NCI-H2107 (cell line): ENCODE data around the gene TEDDM1.
"Not testable (repeated sequence)": the region's sequence is repeated elsewhere in the genome, so short reads cannot be mapped to it uniquely, and the experiment has no call there.

Experiments used
- DNase-seq: peaks from one replicate; lab custom pipeline; 2025; lab: John Stamatoyannopoulos, UW

The TEDDM1 gene, protein sequence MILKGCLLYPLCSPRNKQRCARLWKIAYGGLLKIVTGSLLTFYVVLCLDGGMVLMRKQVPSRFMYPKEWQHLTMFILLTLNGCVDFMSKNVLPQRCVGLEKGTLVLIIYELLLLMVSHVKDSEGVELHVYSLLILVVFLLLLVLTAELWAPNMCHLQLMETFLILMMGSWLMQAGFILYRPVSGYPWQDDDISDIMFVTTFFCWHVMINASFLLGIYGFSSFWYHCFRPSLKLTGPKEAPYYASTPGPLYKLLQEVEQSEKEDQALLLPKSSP

DNA sequence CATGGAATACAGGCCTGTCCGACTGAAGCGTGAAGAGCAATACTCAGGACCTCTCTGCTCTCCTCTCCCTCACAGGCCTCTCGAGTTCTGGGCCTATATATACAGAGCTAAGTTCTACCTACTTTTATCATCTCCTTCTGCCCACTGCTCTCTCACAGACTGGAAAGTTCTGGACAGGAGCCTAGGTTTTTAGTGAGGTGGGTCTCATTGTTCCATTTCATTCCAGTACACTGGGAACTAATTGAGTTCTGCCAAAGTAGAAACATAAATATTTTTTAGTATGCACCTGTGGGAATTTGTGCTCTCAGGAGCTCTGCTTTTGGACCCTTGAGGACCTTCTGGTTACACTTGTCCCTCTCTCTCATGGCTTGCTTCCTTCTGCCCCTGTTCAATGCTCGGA is at the start of gene TEDDM1:
Gene TEDDM1 (minus strand): TSS at position 101 of the 400 bp plus-strand sequence. CDS start 182 bp downstream, outside the sequence.
- no peak for DNase-seq

DNA sequence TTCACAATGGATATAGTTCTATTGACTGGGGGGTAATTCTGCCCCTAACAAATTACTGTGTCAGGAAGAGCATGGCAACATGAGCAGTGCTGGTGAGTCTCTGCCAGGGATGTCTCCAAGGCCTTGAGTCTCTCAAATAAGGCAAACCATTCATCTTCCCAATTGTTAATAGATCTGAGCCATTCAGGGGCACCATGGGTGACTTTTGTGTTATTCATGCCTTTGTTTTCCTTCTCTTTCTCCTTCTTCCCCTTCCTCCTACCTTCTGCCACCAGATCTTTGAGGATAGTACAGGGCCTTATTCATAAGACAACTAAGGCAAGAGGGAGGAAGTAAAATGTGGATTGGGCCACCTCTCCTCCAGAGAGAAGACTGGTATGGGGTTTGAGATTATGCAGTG is 49.6 kb upstream of the TEDDM1 start, which contains the start of gene RGSL1:
Gene RGSL1 (plus strand): TSS at position 60 of the 400 bp plus-strand sequence. CDS start 20 bp downstream, at position 80.
- DNase-seq: no peak

DNA sequence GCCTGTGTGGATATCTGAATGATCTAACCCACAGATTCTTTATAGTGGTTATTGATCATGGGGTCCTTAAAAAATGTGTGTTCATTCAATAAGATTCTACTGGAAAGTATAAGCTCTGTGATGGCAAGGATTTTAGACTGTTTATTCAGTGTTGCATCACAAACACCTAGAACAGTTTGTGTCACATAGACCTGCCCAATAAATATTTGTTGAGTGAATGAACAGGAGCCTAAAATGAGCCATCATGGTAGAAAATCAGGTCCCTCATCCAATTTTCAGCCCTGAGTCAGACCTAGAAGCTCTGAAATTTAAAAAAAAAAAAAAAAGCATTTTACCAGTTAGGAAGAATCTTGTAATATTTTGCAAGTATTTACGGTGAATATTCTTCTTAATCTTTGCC is 47.2 kb upstream of the TEDDM1 start:
- no peak for DNase-seq

DNA sequence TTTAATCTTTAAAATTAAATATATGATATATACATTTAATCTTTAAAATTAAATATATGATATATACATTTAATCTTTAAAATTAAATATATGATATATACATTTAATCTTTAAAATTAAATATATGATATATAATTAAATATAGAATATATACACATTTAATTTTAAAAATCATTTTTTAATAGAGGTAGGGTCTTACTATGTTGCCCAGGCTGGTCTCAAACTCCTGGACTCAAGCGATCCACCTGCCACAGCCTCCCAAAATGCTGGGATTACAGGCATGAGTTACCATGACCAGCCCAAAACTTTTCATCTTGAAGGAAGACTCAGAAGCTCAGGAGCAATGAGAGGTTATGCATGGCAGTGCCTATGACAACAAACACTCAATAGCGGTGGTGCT is 46.7 kb upstream of the TEDDM1 start:
- not testable (repeated sequence) for DNase-seq

DNA sequence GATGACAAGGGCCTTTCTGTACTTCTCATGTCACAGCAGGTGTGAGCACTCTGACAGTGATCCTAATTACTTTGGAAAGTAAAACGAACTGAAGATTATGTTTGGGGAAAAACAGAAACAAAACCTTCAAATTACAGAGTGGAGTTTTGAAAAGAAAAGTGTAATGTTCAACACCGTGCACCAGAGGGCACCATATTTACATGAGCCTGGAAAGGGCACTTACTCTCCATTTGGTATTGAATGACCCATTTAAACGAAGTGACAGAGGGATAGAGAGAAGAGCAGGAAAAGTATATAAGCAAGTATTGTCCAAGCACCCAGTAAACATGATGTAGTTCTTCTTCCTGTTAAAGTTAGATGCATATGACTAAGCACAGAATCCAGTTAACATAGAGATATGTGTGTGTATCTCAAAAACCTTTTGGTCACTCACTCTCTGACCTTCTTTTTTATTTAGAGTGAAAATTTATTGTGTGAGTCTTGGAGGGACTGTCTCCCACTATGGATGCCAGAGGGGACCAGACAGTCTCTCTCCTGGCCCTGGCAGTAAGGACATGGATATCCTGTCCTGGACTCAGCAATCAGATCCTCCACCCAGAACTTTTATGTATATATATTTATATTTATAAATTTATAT is 45.7 kb upstream of the TEDDM1 start:
- peak; percentile 51 for DNase-seq

DNA sequence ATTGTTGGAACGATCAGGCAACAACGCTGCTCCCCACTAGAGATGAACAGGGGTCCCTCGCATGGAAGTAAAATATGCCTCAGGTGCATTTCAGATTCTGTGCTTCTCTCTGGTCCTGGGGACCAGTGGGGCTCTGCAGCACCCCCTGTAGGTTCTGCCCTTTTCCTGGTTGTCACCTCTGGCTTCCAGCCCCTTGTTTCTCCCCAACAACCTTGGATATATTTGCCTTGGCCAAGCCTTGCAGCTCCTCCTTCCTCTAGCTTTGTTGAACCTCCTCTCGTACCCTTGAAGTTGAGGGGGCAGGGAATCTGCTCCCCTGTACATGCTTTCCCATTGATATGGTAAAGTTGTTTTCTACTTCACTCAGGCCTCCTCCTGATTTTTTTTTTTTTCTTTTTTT is 44.0 kb upstream of the TEDDM1 start:
- DNase-seq: no peak

DNA sequence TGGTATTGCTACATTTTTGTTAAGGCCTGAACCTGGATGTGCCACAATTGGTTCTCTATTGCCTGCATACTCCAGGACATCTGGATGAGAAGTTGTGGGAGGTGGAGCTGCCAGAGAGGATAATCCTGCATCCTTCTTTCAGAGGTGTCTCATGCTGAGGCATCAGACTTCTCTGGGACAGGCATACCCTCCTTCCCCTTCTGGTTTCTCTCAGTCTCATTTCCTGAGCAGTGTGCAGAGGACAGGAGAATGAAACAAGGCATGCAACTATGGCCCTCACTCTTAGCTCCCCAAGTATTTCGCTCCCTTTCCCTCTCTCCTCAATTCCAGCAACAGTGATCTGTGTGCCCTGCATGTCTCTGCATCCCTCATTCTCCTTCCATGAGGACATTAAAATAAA is 41.9 kb upstream of the TEDDM1 start:
- no peak for DNase-seq

DNA sequence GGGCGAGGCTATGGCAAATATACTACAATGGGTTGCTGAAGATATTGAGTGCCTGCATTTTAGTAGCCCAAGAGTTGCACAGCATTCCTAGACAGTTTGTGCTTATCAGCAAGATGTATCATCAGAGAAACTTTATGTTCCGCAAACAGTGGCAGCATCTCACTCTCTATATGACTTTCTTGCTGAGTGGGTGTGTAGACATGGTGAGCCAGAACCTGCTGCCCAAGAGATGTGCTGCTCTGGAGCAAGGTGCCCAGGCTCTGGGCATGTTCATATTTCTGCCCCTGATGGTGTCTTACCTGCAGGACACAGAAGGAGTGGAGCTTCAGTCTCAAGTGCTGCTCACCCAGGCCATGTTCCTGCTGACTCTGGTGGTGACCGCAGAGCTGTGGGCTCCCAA is 41.3 kb upstream of the TEDDM1 start:
- no peak for DNase-seq

DNA sequence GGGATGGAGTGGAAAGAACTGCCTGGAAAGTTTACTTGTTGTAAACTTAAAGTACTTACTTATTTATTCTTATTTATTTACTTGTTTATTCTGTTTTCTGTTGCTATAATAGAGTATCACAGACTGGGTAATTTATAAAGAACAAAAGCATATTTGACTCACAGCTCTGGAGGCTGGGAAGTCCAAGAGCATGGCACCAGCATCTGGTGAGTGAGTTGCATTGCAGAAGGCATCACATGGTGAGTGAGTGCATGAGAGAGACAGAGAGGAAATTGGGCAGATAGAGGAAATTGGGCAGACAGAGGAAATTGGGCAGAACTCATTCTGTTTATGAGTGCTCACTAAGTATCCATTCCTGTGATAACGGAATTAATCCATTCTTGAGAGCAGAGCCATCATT is 37.9 kb upstream of the TEDDM1 start:
- no peak for DNase-seq

DNA sequence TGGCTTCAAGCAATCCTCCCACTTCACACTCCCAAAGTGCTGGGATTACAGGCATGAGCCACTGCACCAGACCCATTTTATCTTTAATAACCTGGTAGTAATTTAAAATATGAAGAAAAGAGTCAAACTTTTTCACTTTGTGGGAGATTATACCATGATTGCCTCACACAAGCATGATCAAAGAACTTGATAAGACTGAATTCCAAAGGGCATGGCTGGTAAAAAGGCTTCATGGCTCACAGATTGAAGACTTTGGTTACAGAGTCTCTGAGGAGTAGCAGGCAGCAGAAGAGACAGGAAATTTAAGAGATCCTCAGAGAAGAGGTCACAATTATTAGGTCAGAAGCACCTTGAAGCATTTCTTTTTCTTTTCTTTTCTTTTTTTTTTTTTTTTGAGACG is 33.1 kb upstream of the TEDDM1 start:
- DNase-seq: no peak

DNA sequence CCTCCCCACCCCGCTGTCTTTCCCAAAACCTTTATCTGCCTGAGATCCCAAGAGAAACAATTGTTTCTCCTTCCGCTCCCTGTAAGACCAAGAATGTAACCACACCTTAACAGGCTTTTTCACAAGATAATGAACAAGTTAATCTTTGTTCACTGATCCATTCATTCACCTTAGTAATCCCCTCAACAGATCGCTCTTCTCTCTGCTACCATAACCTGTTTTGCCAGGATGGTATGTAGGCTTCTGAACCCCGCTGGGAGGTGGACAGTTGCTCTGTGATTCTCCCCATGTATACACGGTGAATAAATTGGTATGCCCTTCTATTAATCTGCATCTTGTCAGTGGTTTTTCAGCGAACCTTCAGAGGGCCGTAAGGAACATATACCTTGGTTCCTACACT is 30.8 kb upstream of the TEDDM1 start:
- DNase-seq: no peak

DNA sequence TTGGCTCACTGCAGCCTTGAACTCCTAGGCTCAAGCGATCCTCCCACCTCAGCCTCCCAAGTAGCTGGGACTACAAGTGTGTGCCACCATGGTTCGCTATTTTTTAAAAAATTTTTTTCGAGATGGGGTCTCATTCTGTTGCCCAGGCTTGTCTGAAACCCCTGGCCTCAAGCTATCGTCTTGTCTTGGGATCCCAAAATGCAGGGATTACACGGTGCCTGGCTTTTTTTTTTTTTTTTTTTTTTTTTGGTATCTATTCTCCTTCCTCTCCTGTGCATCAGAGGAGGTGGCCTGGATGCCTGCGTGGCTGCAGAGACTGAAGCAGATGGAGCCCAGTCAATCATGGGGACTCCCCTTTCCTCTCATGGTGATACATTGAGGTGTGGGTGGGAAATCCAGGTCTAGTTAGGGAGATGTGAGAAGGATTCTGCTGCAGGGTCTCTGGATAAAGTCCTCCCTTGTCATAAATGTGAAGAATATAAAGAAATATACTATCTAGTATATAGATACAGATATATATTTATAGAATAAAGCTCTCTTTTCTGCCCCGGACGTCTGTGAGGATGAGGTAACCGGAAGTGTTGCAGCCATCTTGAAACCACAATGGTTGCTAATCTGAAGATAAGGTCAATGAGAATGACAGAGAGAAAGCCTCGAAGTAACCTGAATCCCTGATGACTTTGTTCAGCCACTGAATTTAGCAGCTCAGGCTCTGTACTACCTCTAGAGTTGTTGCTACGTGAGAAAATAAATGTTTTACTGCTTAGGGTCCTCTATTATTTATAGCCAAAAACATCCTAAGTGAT is 30.0 kb upstream of the TEDDM1 start:
- peak; percentile 11 for DNase-seq

DNA sequence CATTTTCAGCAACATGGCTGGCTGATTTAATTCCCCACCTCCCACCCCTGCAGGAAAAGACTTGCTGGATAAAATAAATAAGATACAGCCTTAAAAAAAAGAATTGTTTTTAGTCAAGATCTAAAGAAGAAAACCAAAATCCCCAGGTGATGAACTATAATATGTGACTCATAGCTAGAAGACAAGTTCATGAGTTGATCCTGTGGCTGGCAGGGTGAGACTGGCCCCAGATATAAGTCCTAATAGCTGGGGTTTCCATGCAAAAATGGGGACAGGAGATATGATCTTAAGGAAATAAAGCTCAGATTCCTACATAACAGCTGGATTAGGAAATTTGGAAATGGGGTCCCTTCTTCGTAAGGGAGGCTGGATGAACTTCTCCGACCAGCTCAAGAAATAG is 27.6 kb upstream of the TEDDM1 start:
- no peak for DNase-seq

DNA sequence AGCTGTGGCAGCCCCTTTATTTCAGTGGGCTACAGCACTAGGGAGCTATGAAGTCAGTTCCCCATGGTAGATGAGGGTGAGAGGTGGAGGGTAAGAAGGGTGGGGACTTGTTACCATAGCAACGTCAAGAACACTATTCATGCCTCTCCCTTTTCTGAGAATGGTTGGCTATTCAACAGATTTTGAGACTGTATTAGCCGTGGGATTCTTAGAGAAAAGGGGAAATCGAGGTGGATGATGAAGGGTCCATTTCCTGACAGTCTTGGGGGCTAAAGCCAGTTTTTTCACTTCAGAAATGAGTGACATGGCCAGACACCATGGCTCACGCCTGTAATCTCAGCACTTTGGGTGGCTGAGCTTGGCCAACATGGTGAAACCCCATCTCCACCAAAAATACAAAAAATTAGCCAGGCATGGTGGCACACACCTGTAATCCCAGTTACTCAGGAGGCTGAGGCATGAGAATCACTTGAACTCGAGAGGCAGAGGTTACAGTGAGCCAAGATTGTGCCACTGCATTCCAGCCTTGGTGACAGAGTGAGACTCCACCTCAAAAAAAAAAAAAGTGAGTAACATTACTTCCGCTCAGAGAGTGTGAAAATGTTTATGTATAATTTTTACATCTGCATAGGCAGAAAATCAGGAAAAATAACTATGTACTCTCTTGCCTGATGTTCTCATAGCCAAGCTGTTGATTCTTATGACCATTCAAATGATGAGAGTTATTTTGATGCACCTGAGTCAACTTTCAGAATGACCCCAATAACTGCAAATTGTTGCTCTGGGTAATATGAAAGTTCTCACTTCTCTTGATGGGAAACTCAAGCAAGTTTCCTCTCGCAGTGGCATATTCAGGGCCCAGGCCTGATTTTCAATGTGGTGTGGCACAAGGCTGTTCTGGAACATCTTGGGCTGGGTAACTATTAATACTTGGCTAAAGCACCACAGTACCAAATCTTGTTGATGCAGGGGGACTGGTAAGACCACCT is 26.3 kb upstream of the TEDDM1 start:
- DNase-seq: no peak

DNA sequence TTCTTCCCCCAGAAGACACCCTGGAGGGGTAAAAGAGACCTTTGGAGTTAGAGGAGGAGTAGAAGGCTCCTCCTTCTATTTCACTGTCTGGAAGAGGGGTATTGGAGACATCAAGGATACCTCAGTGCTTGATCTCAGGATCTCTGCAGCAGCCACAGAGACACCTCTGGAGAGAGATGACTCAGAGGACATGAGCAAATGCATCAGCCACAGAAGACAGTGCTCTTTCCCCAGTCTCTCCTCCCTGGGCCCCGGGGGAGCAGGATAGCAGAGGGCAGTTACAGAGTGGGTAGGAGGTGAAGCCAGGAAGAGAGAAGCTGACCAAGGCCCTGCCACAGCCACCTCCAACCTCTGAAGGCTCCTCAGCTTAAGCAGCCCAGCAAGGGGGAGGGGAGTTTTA is 15.3 kb upstream of the TEDDM1 start:
- no peak for DNase-seq

DNA sequence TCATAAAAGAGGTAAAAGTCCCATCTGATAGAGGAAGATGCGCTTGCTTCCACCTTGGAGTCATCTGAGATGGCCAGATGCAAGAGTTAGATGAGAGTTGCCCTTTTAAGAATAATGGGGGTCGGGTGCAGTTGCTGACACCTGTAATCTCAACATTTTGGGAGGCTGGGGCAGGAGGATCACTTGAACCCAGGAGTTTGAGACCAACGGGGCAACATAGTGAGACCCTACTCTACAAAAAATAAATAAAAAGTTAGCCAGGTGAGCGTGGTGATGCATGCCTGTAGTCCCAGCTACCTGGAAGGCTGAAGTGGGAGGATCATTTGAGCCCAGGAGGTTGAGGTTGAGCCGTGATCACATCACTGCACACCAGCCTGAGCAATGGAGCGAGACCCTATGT is 13.5 kb upstream of the TEDDM1 start:
- DNase-seq: no peak

DNA sequence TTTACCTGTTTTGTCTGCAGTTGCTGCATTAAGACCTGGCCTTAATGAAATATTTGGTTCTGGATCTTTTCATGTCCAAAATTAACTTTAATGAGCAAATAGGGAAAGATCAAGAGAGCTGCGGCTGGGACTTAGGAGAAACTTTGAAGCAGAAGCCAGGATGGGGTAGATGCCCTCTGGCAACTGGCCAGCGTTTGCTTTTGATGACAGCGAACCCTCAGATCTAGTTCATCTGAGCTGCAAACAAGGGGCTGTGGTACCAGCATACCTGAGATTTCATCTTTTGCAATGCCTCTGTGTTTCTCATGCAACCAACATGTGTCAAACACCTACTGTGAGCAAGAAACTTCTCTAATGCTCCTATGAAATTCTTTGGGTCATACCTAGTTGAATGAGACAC is 13.0 kb upstream of the TEDDM1 start:
- no peak for DNase-seq

DNA sequence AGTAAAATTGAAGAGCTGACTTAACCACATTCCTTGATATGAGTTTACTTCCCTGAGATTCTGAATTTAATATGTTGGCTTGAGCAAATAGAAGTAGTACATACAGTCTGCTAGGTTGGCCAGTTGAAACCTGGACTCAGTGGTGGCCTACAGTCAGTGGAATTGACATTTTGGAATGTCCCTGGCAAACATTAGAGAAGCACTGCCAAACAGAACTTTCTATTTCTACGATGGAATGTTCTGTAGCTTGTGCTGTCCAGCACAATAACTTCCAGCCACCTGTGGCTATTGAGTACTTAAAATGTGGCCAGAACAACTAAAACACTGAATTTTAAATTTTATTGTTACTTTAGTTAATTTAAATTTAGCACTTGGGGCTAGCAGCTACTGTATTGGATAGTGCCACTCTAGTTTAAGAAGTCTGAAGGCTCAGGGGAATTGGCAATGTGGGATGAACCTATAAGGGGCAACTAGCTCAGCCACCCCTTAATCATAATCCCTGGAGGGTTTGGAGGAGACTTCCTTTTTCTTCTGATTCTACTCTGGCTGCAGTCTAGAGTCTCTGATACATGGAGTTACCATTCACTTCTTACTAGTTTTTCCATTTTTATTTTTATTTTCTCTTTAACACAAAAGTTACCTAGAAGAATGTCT is 10.3 kb upstream of the TEDDM1 start:
- no peak for DNase-seq

DNA sequence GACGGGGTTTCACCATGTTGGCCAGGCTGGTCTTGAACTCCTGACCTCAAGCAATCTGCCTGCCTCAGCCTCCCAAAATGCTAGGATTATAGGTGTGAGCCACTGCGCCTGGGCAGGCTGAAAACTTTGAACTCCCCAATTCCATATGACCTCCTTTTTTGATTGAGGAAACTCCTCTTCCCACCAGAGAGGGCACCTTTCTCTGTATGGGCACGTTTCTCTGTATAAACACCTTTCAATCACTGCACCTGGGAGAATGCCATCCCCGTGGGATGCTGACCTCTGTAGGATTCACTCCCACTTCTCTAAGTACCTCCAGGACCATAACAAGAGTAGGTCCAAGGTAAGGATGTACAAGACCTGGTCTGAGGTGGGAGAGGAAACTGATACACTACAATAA is 9.7 kb upstream of the TEDDM1 start:
- DNase-seq: no peak

DNA sequence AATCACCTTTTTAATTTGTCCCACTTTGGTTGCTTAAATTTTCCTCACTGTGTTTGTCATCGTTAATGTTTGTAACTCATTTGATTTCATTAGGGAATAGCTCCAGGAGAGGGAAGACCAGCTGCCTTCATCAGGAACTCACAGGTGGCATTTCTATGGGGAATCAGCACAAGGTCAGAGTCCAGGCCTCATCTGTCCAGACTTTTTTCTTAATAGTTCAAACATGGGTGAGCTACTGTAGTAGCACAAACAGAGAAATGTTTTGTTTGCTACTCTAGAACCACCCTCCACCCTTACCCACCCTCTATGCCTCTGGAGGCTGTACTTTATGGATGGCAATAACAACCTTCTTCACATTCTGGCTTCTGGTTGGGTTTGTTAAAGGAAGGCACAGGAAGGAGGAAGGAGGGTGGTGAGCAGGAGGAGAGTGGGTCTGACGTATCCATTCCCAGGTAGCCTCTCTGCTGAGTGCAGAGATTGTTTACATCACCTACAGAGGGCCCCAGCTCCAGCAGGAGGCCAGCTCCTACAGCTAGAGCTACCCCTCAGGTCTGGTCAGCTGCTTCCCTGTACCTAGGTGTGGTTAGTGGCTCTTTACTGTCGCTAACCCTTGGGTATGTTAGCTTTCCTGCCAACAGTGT is 8.1 kb upstream of the TEDDM1 start:
- no peak for DNase-seq

DNA sequence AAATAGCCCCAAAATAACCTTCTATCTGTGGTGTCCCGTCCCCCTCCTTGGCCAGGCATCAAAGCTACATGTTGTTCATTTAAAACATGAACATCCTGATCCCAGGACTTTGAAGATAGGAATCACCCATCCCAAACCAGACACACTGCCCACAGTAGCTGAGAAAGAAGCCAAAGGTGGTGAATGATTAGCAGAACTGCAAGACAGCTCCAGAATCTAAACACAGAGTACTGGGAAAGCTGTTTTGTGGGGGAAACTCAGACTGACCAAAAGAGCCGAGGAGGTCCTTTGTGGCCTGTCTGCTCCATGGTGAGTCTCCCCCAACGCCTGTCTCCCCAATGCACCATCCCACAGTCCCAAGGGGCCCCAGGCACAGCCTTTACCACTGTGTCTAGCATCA is 7.3 kb upstream of the TEDDM1 start:
- DNase-seq: no peak
